ENCODE data around the gene FER.

DNA sequence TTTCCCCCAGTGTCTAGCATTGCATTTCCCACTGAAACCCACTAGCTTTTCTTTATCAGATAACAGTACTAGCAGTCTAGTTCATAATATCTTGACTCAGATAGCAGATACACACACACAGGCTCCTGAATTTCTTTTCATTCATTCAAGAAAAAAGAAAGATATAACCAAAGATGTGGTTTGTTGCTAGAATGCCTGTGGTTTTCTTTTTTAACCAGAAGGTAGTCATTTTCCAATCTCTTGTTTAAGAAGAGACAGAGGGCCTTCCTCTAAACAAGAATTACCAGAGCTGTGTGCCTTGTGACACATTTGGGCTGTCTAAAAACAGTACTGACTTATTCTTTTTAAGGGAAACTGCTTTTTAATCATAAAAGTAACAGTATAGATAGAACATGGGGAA is 494.8 kb downstream of the FER start:
- TF ChIP-seq, protein P1, sequence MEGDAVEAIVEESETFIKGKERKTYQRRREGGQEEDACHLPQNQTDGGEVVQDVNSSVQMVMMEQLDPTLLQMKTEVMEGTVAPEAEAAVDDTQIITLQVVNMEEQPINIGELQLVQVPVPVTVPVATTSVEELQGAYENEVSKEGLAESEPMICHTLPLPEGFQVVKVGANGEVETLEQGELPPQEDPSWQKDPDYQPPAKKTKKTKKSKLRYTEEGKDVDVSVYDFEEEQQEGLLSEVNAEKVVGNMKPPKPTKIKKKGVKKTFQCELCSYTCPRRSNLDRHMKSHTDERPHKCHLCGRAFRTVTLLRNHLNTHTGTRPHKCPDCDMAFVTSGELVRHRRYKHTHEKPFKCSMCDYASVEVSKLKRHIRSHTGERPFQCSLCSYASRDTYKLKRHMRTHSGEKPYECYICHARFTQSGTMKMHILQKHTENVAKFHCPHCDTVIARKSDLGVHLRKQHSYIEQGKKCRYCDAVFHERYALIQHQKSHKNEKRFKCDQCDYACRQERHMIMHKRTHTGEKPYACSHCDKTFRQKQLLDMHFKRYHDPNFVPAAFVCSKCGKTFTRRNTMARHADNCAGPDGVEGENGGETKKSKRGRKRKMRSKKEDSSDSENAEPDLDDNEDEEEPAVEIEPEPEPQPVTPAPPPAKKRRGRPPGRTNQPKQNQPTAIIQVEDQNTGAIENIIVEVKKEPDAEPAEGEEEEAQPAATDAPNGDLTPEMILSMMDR (IDR thresholded peaks at IDR 0.05; ENCODE audit: insufficient read depth, low read length) = no peak
- TF ChIP-seq POLR2AphosphoS5 (IDR thresholded peaks at IDR 0.05; ENCODE audit: low read depth) = no peak
- no peak for TF ChIP-seq SPI1 (IDR thresholded peaks at IDR 0.05; ENCODE audit: borderline replicate concordance, low read depth)
- TF ChIP-seq, protein P2, sequence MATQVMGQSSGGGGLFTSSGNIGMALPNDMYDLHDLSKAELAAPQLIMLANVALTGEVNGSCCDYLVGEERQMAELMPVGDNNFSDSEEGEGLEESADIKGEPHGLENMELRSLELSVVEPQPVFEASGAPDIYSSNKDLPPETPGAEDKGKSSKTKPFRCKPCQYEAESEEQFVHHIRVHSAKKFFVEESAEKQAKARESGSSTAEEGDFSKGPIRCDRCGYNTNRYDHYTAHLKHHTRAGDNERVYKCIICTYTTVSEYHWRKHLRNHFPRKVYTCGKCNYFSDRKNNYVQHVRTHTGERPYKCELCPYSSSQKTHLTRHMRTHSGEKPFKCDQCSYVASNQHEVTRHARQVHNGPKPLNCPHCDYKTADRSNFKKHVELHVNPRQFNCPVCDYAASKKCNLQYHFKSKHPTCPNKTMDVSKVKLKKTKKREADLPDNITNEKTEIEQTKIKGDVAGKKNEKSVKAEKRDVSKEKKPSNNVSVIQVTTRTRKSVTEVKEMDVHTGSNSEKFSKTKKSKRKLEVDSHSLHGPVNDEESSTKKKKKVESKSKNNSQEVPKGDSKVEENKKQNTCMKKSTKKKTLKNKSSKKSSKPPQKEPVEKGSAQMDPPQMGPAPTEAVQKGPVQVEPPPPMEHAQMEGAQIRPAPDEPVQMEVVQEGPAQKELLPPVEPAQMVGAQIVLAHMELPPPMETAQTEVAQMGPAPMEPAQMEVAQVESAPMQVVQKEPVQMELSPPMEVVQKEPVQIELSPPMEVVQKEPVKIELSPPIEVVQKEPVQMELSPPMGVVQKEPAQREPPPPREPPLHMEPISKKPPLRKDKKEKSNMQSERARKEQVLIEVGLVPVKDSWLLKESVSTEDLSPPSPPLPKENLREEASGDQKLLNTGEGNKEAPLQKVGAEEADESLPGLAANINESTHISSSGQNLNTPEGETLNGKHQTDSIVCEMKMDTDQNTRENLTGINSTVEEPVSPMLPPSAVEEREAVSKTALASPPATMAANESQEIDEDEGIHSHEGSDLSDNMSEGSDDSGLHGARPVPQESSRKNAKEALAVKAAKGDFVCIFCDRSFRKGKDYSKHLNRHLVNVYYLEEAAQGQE (IDR thresholded peaks at IDR 0.05; ENCODE audit: insufficient replicate concordance, low read depth) = no peak

All from HL-60 (cell line).